Caco-2 (cell line): ENCODE data around the gene ATP8A1. TPM values are rescaled to one million over a fixed set of nuclear protein-coding genes. Genes with fewer than 3 reads are reported as not detected.

ENCODE experiments used
- BruUV-seq: library from RNA; stranded (reverse); fragments of 400-500 nt; replicated peaks from 2 replicates; lab custom pipeline; 2021; lab: Mats Ljungman, UMichigan
- CTCF ChIA-PET: fragments of 300-600 bp; sonication (Branson Sonifier 250); formaldehyde crosslinking; loops from one replicate; lab custom pipeline; 2022; ENCODE audit warnings: antibody characterized with exemption; lab: Charles Lee
- POLR2A ChIA-PET: fragments of 300-600 bp; sonication (Branson Sonifier 250); formaldehyde crosslinking; loops from one replicate; lab custom pipeline; 2022; ENCODE audit warnings: antibody characterized with exemption; lab: Charles Lee
- DNase-seq, 2 experiments: peaks; one replicate each; pipeline versions ENCODE4 v3.0.0 to v3.0.0-alpha.2; 2020 to 2022
- H3K27me3 ChIP-seq: replicated peaks from 2 replicates; pipeline ENCODE4 v1.6.0; 2011; ENCODE audit warnings: low read length; ENCODE audit not compliant: control insufficient read depth, insufficient read depth
- H3K36me3 ChIP-seq: 2 replicates; pipeline ENCODE4 v1.5.1; 2011; ENCODE audit warnings: low read length; ENCODE audit not compliant: control insufficient read depth, insufficient read depth
- H3K4me1 ChIP-seq: fragments of 250-450 bp; sonication (Bioruptor Pico); 2 replicates; pipeline ENCODE4 v1.5.1; 2020; ENCODE audit warnings: mild to moderate bottlenecking
- H3K4me3 ChIP-seq: 2 replicates; pipeline ENCODE4 v1.5.1; 2011; ENCODE audit warnings: low read depth, mild to moderate bottlenecking, control low read depth, low read length
- H3K9me3 ChIP-seq: fragments of 250-450 bp; sonication (Bioruptor Pico); 2 replicates; pipeline ENCODE4 v1.5.1; 2020; ENCODE audit warnings: mild to moderate bottlenecking, moderate library complexity
- H3K27ac Mint-ChIP-seq: one replicate; pipeline ENCODE4 v1.8.0; 2022; ENCODE audit warnings: mixed read lengths; ENCODE audit not compliant: unreplicated experiment
- H3K27me3 Mint-ChIP-seq: one replicate; pipeline ENCODE4 v1.8.0; 2022; ENCODE audit warnings: mixed read lengths; ENCODE audit not compliant: insufficient read depth, unreplicated experiment
- H3K36me3 Mint-ChIP-seq: one replicate; pipeline ENCODE4 v1.8.0; 2022; ENCODE audit warnings: mild to moderate bottlenecking, mixed read lengths; ENCODE audit not compliant: insufficient read depth, unreplicated experiment
- H3K4me1 Mint-ChIP-seq: one replicate; pipeline ENCODE4 v1.8.0; 2022; ENCODE audit warnings: low read depth, mixed read lengths; ENCODE audit not compliant: unreplicated experiment
- H3K4me3 Mint-ChIP-seq: one replicate; pipeline ENCODE4 v1.8.0; 2022; ENCODE audit warnings: mild to moderate bottlenecking, moderate library complexity, mixed read lengths; ENCODE audit not compliant: unreplicated experiment
- H3K9me3 Mint-ChIP-seq: one replicate; pipeline ENCODE4 v1.8.0; 2022; ENCODE audit warnings: mixed read lengths; ENCODE audit not compliant: unreplicated experiment
- intact Hi-C: fragments of 100-400 bp; cut with micrococcal nuclease; formaldehyde crosslinking; loops from one replicate; pipeline ENCODE4 v1.10.0; 2022; ENCODE audit not compliant: unreplicated experiment
- total RNA-seq: library from RNA; stranded (reverse); gene quantifications from 2 replicates; pipeline ENCODE4 v1.2.3, GENCODE V29; 2022
- TF ChIP-seq, protein P1 (sequence below), 2 experiments: fragments of 200-600 bp in 1 of 2; IDR thresholded peaks; 1 replicate in 1 of 2; 2 replicates in 1 of 2; pipeline versions ENCODE4 v1.5.1 to v1.8.0; 2011 to 2022; ENCODE audit warnings: antibody characterized with exemption in 1 of 2, control low read depth in 1 of 2, inconsistent platforms in 1 of 2, low read depth in 1 of 2, low read length in 1 of 2, mild to moderate bottlenecking in 1 of 2, moderate library complexity in 1 of 2; ENCODE audit not compliant: insufficient read depth in 1 of 2, severe bottlenecking in 1 of 2, unreplicated experiment in 1 of 2

ATP8A1 gene
- total RNA-seq, 1 experiment from 2014 or later, result 9.3 TPM

DNA sequence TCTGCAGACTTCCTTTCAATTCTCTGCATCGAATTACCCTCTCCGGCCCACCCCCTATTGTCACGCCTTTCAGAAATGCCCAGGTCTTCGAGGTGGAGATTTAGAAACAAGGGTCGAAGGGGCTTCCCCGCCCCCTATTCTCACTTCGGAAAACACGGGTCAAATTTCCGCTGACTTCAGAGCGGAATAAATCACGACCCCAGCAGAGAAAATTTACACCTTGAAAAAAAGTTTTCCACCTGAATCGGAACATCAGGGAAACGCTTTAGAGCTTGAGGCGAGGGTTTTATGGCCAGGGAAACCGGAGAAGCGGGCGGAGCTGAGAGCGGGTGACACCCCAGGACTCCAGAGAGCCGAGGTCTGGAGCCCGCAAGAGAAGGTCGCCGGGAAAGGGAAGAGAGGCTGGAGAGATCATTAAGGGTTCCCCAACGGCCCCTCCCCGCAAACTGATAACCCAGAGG lies 258.0 kb downstream of the ATP8A1 start:
- TF ChIP-seq, protein P1, sequence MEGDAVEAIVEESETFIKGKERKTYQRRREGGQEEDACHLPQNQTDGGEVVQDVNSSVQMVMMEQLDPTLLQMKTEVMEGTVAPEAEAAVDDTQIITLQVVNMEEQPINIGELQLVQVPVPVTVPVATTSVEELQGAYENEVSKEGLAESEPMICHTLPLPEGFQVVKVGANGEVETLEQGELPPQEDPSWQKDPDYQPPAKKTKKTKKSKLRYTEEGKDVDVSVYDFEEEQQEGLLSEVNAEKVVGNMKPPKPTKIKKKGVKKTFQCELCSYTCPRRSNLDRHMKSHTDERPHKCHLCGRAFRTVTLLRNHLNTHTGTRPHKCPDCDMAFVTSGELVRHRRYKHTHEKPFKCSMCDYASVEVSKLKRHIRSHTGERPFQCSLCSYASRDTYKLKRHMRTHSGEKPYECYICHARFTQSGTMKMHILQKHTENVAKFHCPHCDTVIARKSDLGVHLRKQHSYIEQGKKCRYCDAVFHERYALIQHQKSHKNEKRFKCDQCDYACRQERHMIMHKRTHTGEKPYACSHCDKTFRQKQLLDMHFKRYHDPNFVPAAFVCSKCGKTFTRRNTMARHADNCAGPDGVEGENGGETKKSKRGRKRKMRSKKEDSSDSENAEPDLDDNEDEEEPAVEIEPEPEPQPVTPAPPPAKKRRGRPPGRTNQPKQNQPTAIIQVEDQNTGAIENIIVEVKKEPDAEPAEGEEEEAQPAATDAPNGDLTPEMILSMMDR (IDR thresholded peaks at IDR 0.05; ENCODE audit: insufficient read depth in 1 of 2, low read depth in 1 of 2, low read length in 1 of 2, severe bottlenecking in 1 of 2, unreplicated experiment in 1 of 2), result no peak
- Mint-ChIP-seq H3K4me3 (no peak overlapping the region), H3K9me3 (no peaks in the 10 kb centered on the region), H3K27ac (no peak overlapping the region), H3K27me3 (peaks cover 36% of the 10 kb centered on the region), H3K4me1 (no peaks in the 10 kb centered on the region), H3K36me3 (no peaks in the 10 kb centered on the region)
- Histone ChIP-seq H3K4me1 (no peaks in the 10 kb centered on the region), H3K4me3 (no peak overlapping the region), H3K27me3 (peaks cover 3% of the 10 kb centered on the region; the same call in 1 of the 2 replicates), H3K36me3 (no peaks in the 10 kb centered on the region), H3K9me3 (no peaks in the 10 kb centered on the region)
- intact Hi-C loops, result loop anchor here (5.0 kb wide), 1 partner anchor 103 kb away; no protein-coding TSS in a partner anchor
- CTCF ChIA-PET, result no interaction called here
- DNase-seq, result no peak
- no TSS peak for BruUV-seq
- POLR2A ChIA-PET, result no interaction called here

DNA sequence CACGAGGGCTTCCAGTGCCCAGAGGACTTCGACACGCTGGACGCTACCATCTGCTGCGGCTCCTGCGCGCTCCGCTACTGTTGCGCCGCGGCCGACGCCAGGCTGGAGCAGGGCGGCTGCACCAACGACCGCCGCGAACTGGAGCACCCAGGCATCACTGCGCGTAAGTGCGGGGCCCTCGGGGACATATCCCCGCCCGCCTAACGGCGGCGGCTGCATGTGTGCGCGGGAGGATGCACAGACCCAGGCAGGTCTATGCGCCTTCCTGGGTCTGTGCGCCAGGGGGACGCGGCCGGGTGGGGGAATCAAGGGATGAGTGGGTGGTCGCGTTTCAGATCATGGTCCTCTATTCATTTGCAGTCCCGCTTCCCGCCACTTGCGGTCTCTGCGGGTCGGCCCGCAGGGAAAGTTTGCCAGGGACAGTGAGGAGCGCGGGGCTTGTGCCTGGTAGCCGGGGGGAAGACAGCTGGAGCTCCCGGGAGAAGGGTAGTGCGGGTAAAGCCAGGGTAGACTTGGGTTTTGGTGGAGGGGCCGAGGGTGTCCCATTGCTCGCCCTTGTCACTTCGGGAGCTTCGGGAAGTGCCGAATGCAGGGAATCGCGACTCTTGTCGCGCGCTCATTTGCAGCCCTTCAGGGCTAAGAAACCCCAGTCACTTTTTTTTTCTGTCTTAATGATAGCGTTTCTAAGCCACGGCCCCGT lies 258.6 kb downstream of the ATP8A1 start:
- H3K36me3 ChIP-seq, result no peaks in the 10 kb centered on the region
- ChIA-PET POLR2A (no interaction called here), CTCF (interaction anchor here (1.1 kb wide), 1 partner anchor 27 kb away, joined by 3 read pairs; no protein-coding TSS in a partner anchor)
- BruUV-seq, result no TSS peak
- Mint-ChIP-seq H3K4me3 (peak overlapping the region; percentile 51), H3K36me3 (no peaks in the 10 kb centered on the region), H3K4me1 (no peaks in the 10 kb centered on the region), H3K27ac (no peak overlapping the region), H3K27me3 (peaks cover 36% of the 10 kb centered on the region), H3K9me3 (no peaks in the 10 kb centered on the region)
- H3K27me3 ChIP-seq, result peaks cover 3% of the 10 kb centered on the region; the same call in 1 of the 2 replicates
- no peaks in the 10 kb centered on the region for H3K9me3 ChIP-seq
- DNase-seq, result no peak
- no peaks in the 10 kb centered on the region for H3K4me1 ChIP-seq
- TF ChIP-seq, protein P1 (IDR thresholded peaks at IDR 0.05; ENCODE audit: insufficient read depth in 1 of 2, low read depth in 1 of 2, low read length in 1 of 2, severe bottlenecking in 1 of 2, unreplicated experiment in 1 of 2), result no peak
- intact Hi-C loops, result loop anchor here (5.0 kb wide), 1 partner anchor 104 kb away; no protein-coding TSS in a partner anchor
- peak overlapping the region; percentile 31 for H3K4me3 ChIP-seq

DNA sequence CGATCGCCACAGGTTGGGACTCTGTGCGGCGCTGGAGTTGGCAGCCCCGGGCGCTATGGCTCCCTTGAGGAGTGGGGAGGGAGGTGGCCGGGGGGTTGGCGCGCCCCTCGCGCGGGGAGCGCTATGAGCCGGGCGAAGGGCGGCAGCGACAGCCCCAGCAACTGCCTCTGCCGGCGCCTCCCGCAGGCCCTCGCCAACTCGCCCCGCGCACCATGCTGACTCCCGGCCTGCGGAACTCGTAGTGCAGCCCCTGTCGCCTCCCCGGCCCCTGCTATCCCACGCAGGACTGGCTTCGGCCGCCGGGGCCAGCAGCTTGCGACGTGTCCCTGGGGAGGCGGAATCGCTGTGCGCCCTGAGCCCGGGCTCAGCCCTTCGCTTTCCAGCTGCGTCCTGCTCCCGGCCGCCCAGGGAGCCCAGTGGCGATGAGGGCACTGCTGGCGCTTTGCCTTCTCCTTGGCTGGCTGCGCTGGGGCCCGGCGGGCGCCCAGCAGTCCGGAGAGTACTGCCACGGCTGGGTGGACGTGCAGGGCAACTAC lies 259.2 kb downstream of the ATP8A1 start:
- Mint-ChIP-seq H3K9me3 (no peaks in the 10 kb centered on the region), H3K36me3 (no peaks in the 10 kb centered on the region), H3K27ac (no peak overlapping the region), H3K27me3 (peaks cover 36% of the 10 kb centered on the region), H3K4me3 (peak overlapping the region; percentile 75), H3K4me1 (no peaks in the 10 kb centered on the region)
- peak overlapping the region; percentile 31 for H3K4me3 ChIP-seq
- ChIA-PET CTCF (interaction anchor here (1.0 to 1.1 kb wide), 2 partner anchors 26 to 122 kb away, joined by 3 to 4 read pairs; no protein-coding TSS in a partner anchor), POLR2A (no interaction called here)
- no peaks in the 10 kb centered on the region for H3K36me3 ChIP-seq
- no peaks in the 10 kb centered on the region for H3K4me1 ChIP-seq
- H3K27me3 ChIP-seq, result peaks cover 3% of the 10 kb centered on the region; the same call in 1 of the 2 replicates
- BruUV-seq, result no TSS peak
- intact Hi-C loops, result loop anchor here (5.0 kb wide), 1 partner anchor 105 kb away; no protein-coding TSS in a partner anchor
- TF ChIP-seq, protein P1 (IDR thresholded peaks at IDR 0.05; ENCODE audit: insufficient read depth in 1 of 2, low read depth in 1 of 2, low read length in 1 of 2, severe bottlenecking in 1 of 2, unreplicated experiment in 1 of 2), result no peak
- H3K9me3 ChIP-seq, result no peaks in the 10 kb centered on the region
- DNase-seq, result no peak
